ENCODE measurements around the gene FBXL20. TPM values are rescaled to one million over a fixed set of nuclear protein-coding genes. Genes with fewer than 3 reads are reported as not detected.

Gene FBXL20
- total and polyA plus RNA-seq, 2 donors (not counting 3 experiments of a cell fraction or from before 2014, with no cell fraction given): 4.6 to 18.0 TPM

DNA sequence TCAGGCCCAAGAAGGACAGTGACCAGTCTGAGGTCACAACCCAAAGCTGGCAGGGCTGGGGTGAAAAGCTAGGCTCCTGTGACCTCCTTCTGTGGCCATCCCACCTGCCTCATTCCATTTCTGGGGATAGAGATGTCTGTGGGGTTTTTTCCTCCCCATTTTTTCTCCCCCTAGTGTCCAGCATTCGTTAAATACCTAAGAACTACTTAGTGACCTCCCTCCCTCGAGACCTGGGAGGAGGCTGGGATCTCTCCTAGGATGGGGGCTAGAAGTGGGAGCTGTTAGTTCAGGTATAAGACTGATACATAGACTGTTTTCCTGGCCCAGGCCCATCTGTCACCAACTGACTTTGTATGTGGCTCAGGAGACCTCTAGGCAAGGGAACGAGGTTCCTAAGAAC is 155.2 kb downstream of the FBXL20 start:
- Histone ChIP-seq H3K36me3 (ENCODE audit: control insufficient read depth in 2 of 2, extremely low read depth in 1 of 2, insufficient read depth in 2 of 2, low read length in 2 of 2) (no peaks in the 10 kb centered on the region), H3K79me2 (ENCODE audit: control insufficient read depth, insufficient read depth, low read length) (no peaks in the 10 kb centered on the region), H3K9me1 (replicated peaks; ENCODE audit: control insufficient read depth, extremely low read depth, insufficient read depth, low read length) (no peaks in the 10 kb centered on the region), H3K27me3 (ENCODE audit: control insufficient read depth in 2 of 2, insufficient read depth in 2 of 2, low read length in 2 of 2) (no peaks in the 10 kb centered on the region), H3K9me3 (replicated peaks; ENCODE audit: control insufficient read depth, insufficient read depth, low read length) (no peaks in the 10 kb centered on the region), H3K4me3 (replicated peaks in 1 of 3; ENCODE audit: insufficient read depth in 1 of 3, low read depth in 1 of 3, low read length in 3 of 3) (no peak overlapping the region), H3K4me2 (ENCODE audit: insufficient read depth, low read length) (no peak overlapping the region), H2AFZ (ENCODE audit: low read depth, low read length) (no peak overlapping the region), H3K27ac (ENCODE audit: insufficient read depth, low read depth, low read length) (no peak overlapping the region), H3K9ac (replicated peaks; ENCODE audit: extremely low read depth, insufficient read depth, low read length) (no peak overlapping the region), H3K4me1 (ENCODE audit: control insufficient read depth, extremely low read depth, insufficient read depth, low read length) (no peaks in the 10 kb centered on the region), H4K20me1 (replicated peaks; ENCODE audit: control insufficient read depth, extremely low read depth, insufficient read depth, low read length) (no peaks in the 10 kb centered on the region)
- TF ChIP-seq POLR2AphosphoS5 (IDR thresholded peaks at IDR 0.05; ENCODE audit: insufficient read depth, low read depth, low read length): no peak
- TF ChIP-seq, protein P1, sequence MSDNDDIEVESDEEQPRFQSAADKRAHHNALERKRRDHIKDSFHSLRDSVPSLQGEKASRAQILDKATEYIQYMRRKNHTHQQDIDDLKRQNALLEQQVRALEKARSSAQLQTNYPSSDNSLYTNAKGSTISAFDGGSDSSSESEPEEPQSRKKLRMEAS (IDR thresholded peaks at IDR 0.05; ENCODE audit: insufficient read depth, insufficient read length): no peak
- TF ChIP-seq FOS (IDR thresholded peaks at IDR 0.05; ENCODE audit: borderline replicate concordance, insufficient read depth, low read length): no peak
- no peak for TF ChIP-seq POLR2A (IDR thresholded peaks at IDR 0.05; ENCODE audit: low read depth, low read length)
- no peak for TF ChIP-seq EZH2 (IDR thresholded peaks at IDR 0.05; ENCODE audit: borderline replicate concordance, low read depth, low read length, severe bottlenecking)
- no peak for TF ChIP-seq GATA2 (IDR thresholded peaks at IDR 0.05; ENCODE audit: insufficient read depth, insufficient read length, low read depth, low read length)
- TF ChIP-seq MYC (IDR thresholded peaks at IDR 0.05; ENCODE audit: low read depth, low read length): no peak
- ChIA-PET CTCF (interaction anchor here (0.6 to 12.5 kb wide), 9 partner anchors 10 to 264 kb away, joined by 3 to 420 read pairs (median 8); no protein-coding TSS in a partner anchor), POLR2A (no interaction called here)
- BruUV-seq (replicated peaks): no TSS peak
- intact Hi-C loops (cut with micrococcal nuclease): no loop called here
- no peak for DNase-seq (ENCODE audit: low read depth, low spot score)
- FAIRE-seq: no peak
- dilution Hi-C loops (cut with MboI; ENCODE audit: extremely low pct_ligation_motif_present, low sequenced_read_pairs): no loop called here

All from endothelial cell of umbilical vein (primary cell).